Hepatocyte (in vitro differentiated cells): ENCODE results near the gene SKP1. TPM values are rescaled to one million over a fixed set of nuclear protein-coding genes. Genes with fewer than 3 reads are reported as not detected.

Experiments
- DNase-seq: peaks from one replicate; pipeline ENCODE4 v3.0.0-alpha.2; 2016; ENCODE audit warnings: low spot score
- H2AFZ ChIP-seq: fragments of 200-600 bp; sonication (generic); 2 replicates; pipeline ENCODE4 v1.6.0; 2016; ENCODE audit warnings: antibody characterized with exemption, mild to moderate bottlenecking
- H3K27ac ChIP-seq: fragments of 200-600 bp; sonication (generic); 2 replicates; pipeline ENCODE4 v1.5.1; 2016; ENCODE audit warnings: mild to moderate bottlenecking
- H3K27me3 ChIP-seq: fragments of 200-600 bp; sonication (generic); 2 replicates; pipeline ENCODE4 v1.6.1; 2016
- H3K36me3 ChIP-seq: fragments of 200-600 bp; sonication (generic); replicated peaks from 2 replicates; pipeline ENCODE4 v1.5.1; 2016; ENCODE audit warnings: low read depth; ENCODE audit not compliant: insufficient read depth
- H3K4me1 ChIP-seq: fragments of 200-600 bp; sonication (generic); 2 replicates; pipeline ENCODE4 v1.5.1; 2016; ENCODE audit warnings: mild to moderate bottlenecking, moderate library complexity; ENCODE audit not compliant: insufficient read depth
- H3K4me2 ChIP-seq: fragments of 200-600 bp; sonication (generic); 2 replicates; pipeline ENCODE4 v1.6.0; 2016
- H3K4me3 ChIP-seq: fragments of 200-600 bp; sonication (generic); 2 replicates; pipeline ENCODE4 v1.5.1; 2016; ENCODE audit warnings: mild to moderate bottlenecking
- H3K79me2 ChIP-seq: fragments of 200-600 bp; sonication (generic); 2 replicates; pipeline ENCODE4 v1.6.0; 2017; ENCODE audit warnings: mild to moderate bottlenecking
- H3K9me2 ChIP-seq: fragments of 200-600 bp; sonication (generic); replicated peaks from 2 replicates; pipeline ENCODE4 v1.6.0; 2017; ENCODE audit warnings: mild to moderate bottlenecking; ENCODE audit not compliant: insufficient read depth
- H3K9me3 ChIP-seq: fragments of 200-600 bp; sonication (generic); 2 replicates; pipeline ENCODE4 v1.5.1; 2016; ENCODE audit warnings: low read depth, mild to moderate bottlenecking
- H4K20me1 ChIP-seq: fragments of 200-600 bp; sonication (generic); 2 replicates; pipeline ENCODE4 v1.6.0; 2016; ENCODE audit warnings: mild to moderate bottlenecking; ENCODE audit not compliant: insufficient read depth, poor library complexity, severe bottlenecking
- CTCF ChIP-seq: fragments of 200-600 bp; sonication (generic); IDR thresholded peaks from 2 replicates; pipeline ENCODE4 v1.5.1; 2016; ENCODE audit warnings: antibody characterized with exemption, mild to moderate bottlenecking; ENCODE audit not compliant: poor library complexity
- EZH2 ChIP-seq: fragments of 200-600 bp; sonication (generic); IDR thresholded peaks from 2 replicates; pipeline ENCODE4 v1.6.1; 2016; ENCODE audit warnings: antibody characterized with exemption, mild to moderate bottlenecking, borderline replicate concordance
- EZH2phosphoT487 ChIP-seq: fragments of 200-600 bp; sonication (generic); IDR thresholded peaks from one replicate; pipeline ENCODE4 v1.6.1; 2018; ENCODE audit warnings: antibody characterized with exemption, mild to moderate bottlenecking, low read depth, moderate library complexity; ENCODE audit not compliant: unreplicated experiment, severe bottlenecking
- WGBS: methylation state at CpG from one replicate; pipeline ENCODE4 v1.1.6; 2016; ENCODE audit warnings: low lambda C conversion rate; ENCODE audit errors: missing lambda C conversion rate; 5-methylcytosine and 5-hydroxymethylcytosine counted together
- polyA plus RNA-seq: library from polyadenylated mRNA; unstranded; fragments of >200 nt; fragmentation: Nextera tagmentation; extraction: Ambion mirVana; gene quantifications from 2 replicates; pipeline ENCODE4 v1.2.1, GENCODE V29; 2016
- total RNA-seq: library from RNA; depleted of rRNA; stranded (reverse); fragments of >200 nt; gene quantifications from 2 replicates; pipeline ENCODE4 v1.2.3, GENCODE V29; 2014

Gene SKP1
- total and polyA plus RNA-seq, 2 experiments from 2014 or later = 543 to 723 TPM

- peaks cover 83% of the 10 kb centered on the region for H3K79me2 ChIP-seq
- no peak overlapping the region for H3K4me3 ChIP-seq
- H3K9me3 ChIP-seq = no peaks in the 10 kb centered on the region
- peaks cover 34% of the 10 kb centered on the region for H4K20me1 ChIP-seq
- no peak overlapping the region for H3K4me2 ChIP-seq
- no peak overlapping the region for H2AFZ ChIP-seq
- H3K36me3 ChIP-seq = no peaks in the 10 kb centered on the region
- H3K27ac ChIP-seq = no peak overlapping the region
- no peaks in the 10 kb centered on the region for H3K9me2 ChIP-seq
- H3K4me1 ChIP-seq = no peaks in the 10 kb centered on the region
- WGBS = 77% methylated on average over 2 of the region's 2 CpGs
- no peak for TF ChIP-seq EZH2phosphoT487
- TF ChIP-seq CTCF = no peak
- TF ChIP-seq EZH2 = no peak
- DNase-seq = no peak
- no peaks in the 10 kb centered on the region for H3K27me3 ChIP-seq
Measured at GRCh38 chr5:134148316-134148715, 28.4 kb downstream of the SKP1 start.

GRCh38 chr5:134146651-134147518 is 29.9 kb downstream of the SKP1 start:
- 95% methylated on average over 4 of the region's 4 CpGs for WGBS
- no peak overlapping the region for H2AFZ ChIP-seq
- H3K4me1 ChIP-seq = peaks cover 6% of the 10 kb centered on the region
- H3K27me3 ChIP-seq = no peaks in the 10 kb centered on the region
- no peak for TF ChIP-seq CTCF
- H3K27ac ChIP-seq = no peak overlapping the region
- peaks cover 34% of the 10 kb centered on the region for H4K20me1 ChIP-seq
- no peaks in the 10 kb centered on the region for H3K36me3 ChIP-seq
- no peaks in the 10 kb centered on the region for H3K9me3 ChIP-seq
- DNase-seq = no peak
- peaks cover 73% of the 10 kb centered on the region for H3K79me2 ChIP-seq
- no peaks in the 10 kb centered on the region for H3K9me2 ChIP-seq
- no peak overlapping the region for H3K4me3 ChIP-seq
- no peak overlapping the region for H3K4me2 ChIP-seq

- no peak for TF ChIP-seq EZH2phosphoT487
- no peak for TF ChIP-seq EZH2
- TF ChIP-seq CTCF = peak; percentile 75
- Histone ChIP-seq H3K9me3 (no peaks in the 10 kb centered on the region), H4K20me1 (peaks cover 30% of the 10 kb centered on the region), H3K27me3 (no peaks in the 10 kb centered on the region), H3K4me2 (no peak overlapping the region), H3K4me1 (peaks cover 14% of the 10 kb centered on the region), H3K79me2 (peaks cover 66% of the 10 kb centered on the region), H3K27ac (no peak overlapping the region), H2AFZ (no peak overlapping the region), H3K9me2 (no peaks in the 10 kb centered on the region), H3K36me3 (no peaks in the 10 kb centered on the region), H3K4me3 (no peak overlapping the region)
- 93% methylated on average over 13 of the region's 13 CpGs for WGBS
- peak; percentile 86 for DNase-seq
Measured at GRCh38 chr5:134145779-134146581, 30.8 kb downstream of the SKP1 start.
